Skin epidermis (tissue), 12 donors: ENCODE results near the gene SLC17A7.
"Not testable (repeated sequence)": the region's sequence is repeated elsewhere in the genome, so short reads cannot be mapped to it uniquely, and the experiment has no call there.

Source experiments
- H3K27ac ChIP-seq, 21 experiments: fragments of 200-600 bp; sonication (generic) in 11 of 21; one replicate each; pipeline ENCODE4 v1.5.0; 2020; ENCODE audit warnings: mild to moderate bottlenecking in 3 of 21, inconsistent platforms in 2 of 21, moderate library complexity in 2 of 21
- H3K4me3 ChIP-seq, 7 experiments: fragments of 200-600 bp; sonication (generic) in 2 of 7; one replicate each; pipeline ENCODE4 v1.5.0; 2020; ENCODE audit warnings: inconsistent platforms in 2 of 7, mild to moderate bottlenecking in 2 of 7, moderate library complexity in 1 of 7

SLC17A7 gene

DNA sequence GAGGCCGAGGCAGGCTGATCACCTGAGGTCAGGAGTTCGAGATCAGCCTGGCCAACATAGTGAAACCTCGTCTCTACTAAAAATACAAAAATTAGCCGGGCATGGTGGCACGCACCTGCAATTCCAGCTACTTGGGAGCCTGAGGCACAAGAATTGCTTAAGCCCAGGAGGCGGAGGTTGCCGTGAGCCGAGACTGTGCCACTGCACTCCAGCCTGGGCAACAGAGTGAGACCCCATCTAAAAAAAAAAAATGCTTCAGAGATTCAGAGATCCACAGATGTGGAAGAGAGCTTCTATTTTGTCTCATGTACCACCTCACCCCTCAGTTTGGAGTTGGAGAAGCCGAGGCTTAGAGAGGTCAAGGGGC is 32.2 kb upstream of the SLC17A7 start:
- peak overlapping the region in 20 of 21 experiments; percentile 43 to 94 (median 87) for H3K27ac ChIP-seq
- peak overlapping the region; percentile 42 to 77 (median 52) for H3K4me3 ChIP-seq

- Histone ChIP-seq H3K4me3 (no peak overlapping the region), H3K27ac (peak overlapping the region in 12 of 21 experiments; percentile 38 to 94 (median 88))
Measured at GRCh38 chr19:49472936-49473335, 31.6 kb upstream of the SLC17A7 start.

- H3K27ac ChIP-seq, result peak overlapping the region in 16 of 21 experiments; percentile 10 to 97 (median 86)
- no peak overlapping the region for H3K4me3 ChIP-seq
Measured at GRCh38 chr19:49470615-49470978, 29.3 kb upstream of the SLC17A7 start.

DNA sequence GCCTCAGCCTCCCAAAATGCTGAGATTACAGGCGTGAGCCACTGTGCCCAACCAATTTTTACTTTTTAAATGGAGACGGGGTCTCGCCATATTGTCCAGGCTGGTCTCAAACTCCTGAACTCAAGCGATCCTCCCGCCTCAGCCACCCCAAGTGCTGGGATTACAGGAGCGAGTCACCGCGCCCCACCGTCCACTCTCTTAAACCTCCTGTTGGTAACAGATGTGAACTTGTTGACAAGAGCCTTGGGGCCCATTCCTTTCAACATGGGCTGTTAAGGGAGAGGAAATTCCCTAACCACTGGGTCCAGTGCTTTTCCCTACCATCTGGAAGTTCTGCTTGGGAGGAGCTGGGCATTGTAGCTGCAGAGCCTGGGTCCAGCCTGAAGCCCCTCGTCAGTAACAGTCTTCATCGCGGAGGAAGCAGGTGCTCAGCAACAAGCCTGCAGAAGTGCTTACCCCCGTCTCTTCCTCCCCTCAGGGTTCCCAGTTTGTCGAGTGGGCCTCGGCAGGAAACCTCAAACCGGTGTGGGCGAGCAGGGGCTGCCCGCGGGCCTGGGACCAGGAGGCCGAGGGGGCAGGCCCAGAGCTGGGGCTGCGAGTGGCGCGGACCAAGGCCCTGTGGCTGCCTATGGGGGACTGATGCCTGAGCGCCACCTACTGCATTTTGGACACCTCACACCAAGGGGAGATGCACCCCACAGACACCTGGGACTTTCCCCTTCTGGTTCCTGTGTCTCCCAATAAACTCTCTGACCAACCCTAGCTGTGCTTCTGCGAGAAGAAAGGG is 28.7 kb upstream of the SLC17A7 start:
- H3K4me3 ChIP-seq, result no peak overlapping the region
- H3K27ac ChIP-seq, result peak overlapping the region in 20 of 21 experiments; percentile 10 to 97 (median 86)

- H3K4me3 ChIP-seq, result peak overlapping the region in 2 of 7 experiments; percentile 1 to 26
- H3K27ac ChIP-seq, result peak overlapping the region in 20 of 21 experiments; percentile 64 to 97 (median 87)
Measured at GRCh38 chr19:49468746-49469447, 27.6 kb upstream of the SLC17A7 start.

- Histone ChIP-seq H3K27ac (peak overlapping the region in 20 of 21 experiments; percentile 64 to 97 (median 87)), H3K4me3 (peak overlapping the region in 2 of 7 experiments; percentile 1 to 26)
Measured at GRCh38 chr19:49468199-49468598, 26.9 kb upstream of the SLC17A7 start.

GRCh38 chr19:49465371-49465770 is 24.0 kb upstream of the SLC17A7 start:
- no peak overlapping the region for H3K4me3 ChIP-seq
- H3K27ac ChIP-seq, result peak overlapping the region in 5 of 21 experiments; percentile 2 to 58 (median 25)

- Histone ChIP-seq H3K4me3 (no peak overlapping the region), H3K27ac (no peak overlapping the region)
Measured at GRCh38 chr19:49463960-49464740, 22.8 kb upstream of the SLC17A7 start.

DNA sequence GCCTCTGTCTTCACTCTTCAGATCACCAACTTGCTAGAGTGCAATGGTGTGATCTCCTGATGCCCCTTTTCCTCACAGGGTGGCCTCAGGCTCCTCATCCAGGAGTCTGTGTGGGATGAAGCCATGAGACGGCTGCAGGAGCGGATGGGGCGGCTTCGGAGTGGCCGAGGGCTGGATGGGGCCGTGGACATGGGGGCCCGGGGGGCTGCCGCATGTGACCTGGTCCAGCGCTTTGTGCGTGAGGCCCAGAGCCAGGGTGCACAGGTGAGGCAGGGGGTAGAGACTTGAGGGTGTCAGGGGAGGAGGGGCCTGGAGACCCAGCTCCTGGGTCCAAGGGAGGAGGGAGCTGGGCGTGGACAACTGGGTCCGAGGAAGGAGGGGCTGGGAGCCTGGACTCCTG is 21.2 kb upstream of the SLC17A7 start:
- Histone ChIP-seq H3K27ac (no peak overlapping the region), H3K4me3 (no peak overlapping the region)

GRCh38 chr19:49461656-49462055 is 20.3 kb upstream of the SLC17A7 start:
- H3K27ac ChIP-seq, result peak overlapping the region in 1 of 21 experiments; percentile 47

GRCh38 chr19:49461130-49461529 is 19.8 kb upstream of the SLC17A7 start:
- H3K27ac ChIP-seq, result peak overlapping the region in 2 of 21 experiments; percentile 23 to 47

More at GRCh38 chr19:49461656-49462055, 20.3 kb upstream of the SLC17A7 start:
- no peak overlapping the region for H3K4me3 ChIP-seq

GRCh38 chr19:49459388-49459787 is 18.1 kb upstream of the SLC17A7 start:
- H3K27ac ChIP-seq, result peak overlapping the region in 3 of 21 experiments; percentile 22 to 80 (median 65)

More at GRCh38 chr19:49461130-49461529, 19.8 kb upstream of the SLC17A7 start:
- not testable (repeated sequence) for H3K4me3 ChIP-seq

DNA sequence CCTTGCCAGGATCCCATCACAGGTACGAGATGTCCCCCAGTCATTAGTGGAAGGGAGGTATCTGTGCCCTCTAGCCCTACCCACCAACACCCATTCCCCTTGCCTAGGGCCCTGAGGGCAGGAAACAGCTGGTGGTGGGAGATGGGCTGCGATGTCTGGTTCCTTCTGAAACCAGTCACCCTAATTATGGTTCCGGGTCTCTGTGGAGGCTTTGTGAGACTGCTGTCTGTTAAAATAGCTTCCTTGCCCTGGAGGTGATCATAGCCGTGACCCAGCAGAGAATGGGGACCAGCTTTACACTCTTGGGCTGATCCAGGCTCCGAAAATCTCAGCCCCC is 17.2 kb upstream of the SLC17A7 start:
- Histone ChIP-seq H3K27ac (peak overlapping the region in 20 of 21 experiments; percentile 11 to 88 (median 63)), H3K4me3 (no peak overlapping the region)

More at GRCh38 chr19:49459388-49459787, 18.1 kb upstream of the SLC17A7 start:
- no peak overlapping the region for H3K4me3 ChIP-seq

DNA sequence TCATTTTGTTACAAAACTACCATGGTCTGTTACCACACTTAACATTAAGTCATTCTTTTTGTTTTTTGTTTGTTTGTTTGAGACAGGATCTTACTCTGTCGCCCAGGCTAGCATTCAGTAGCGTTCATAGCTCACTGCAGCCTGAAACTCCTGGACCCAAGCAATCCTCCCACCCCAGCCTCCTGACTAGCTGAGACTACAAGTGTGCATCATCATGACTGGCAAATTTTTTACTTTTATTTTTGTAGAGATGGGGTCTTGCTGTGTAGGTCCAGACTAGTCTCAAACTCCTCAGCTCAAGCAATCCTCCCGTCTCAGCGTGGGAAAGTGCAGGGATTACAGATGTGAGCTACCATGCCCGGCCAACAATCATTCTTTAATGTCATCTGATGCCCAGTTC is 15.0 kb upstream of the SLC17A7 start:
- Histone ChIP-seq H3K27ac (peak overlapping the region in 17 of 21 experiments; percentile 21 to 80 (median 58)), H3K4me3 (no peak overlapping the region)

DNA sequence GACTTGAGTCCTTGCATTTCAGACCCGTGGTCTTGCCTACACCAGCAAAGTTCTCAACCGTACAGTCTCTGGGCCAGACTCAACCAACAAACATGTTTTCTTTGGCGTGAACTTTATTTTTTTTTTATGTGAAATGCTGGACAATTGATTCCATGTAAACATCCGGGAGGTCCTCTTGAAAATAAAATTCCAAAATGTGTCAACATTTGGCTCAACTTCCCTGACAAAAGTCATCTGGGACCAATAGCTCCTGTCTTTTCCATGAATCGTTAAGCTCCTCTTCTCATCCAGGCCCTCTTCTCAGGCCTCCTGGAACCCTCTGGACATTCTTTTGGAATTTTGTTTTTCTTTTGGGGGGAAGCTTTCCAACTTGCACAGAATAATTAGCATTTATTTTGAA is 14.4 kb upstream of the SLC17A7 start:
- Histone ChIP-seq H3K27ac (peak overlapping the region in 18 of 21 experiments; percentile 2 to 80 (median 54)), H3K4me3 (no peak overlapping the region)

- peak overlapping the region; percentile 59 to 98 (median 95) for H3K27ac ChIP-seq
Measured at GRCh38 chr19:49453757-49454240, 12.5 kb upstream of the SLC17A7 start.

GRCh38 chr19:49453013-49453756 is 11.9 kb upstream of the SLC17A7 start, which contains the start of gene ALDH16A1:
Gene ALDH16A1, plus strand, starts transcription at chr19:49453225. Its CDS starts 107 bp downstream, at chr19:49453332.
- Histone ChIP-seq H3K27ac (peak within 1 kb of the TSS; percentile 59 to 98 (median 95)), H3K4me3 (peak within 1 kb of the TSS; percentile 42 to 58 (median 53))

More at GRCh38 chr19:49453757-49454240, 12.5 kb upstream of the SLC17A7 start:
- peak overlapping the region; percentile 42 to 58 (median 53) for H3K4me3 ChIP-seq

DNA sequence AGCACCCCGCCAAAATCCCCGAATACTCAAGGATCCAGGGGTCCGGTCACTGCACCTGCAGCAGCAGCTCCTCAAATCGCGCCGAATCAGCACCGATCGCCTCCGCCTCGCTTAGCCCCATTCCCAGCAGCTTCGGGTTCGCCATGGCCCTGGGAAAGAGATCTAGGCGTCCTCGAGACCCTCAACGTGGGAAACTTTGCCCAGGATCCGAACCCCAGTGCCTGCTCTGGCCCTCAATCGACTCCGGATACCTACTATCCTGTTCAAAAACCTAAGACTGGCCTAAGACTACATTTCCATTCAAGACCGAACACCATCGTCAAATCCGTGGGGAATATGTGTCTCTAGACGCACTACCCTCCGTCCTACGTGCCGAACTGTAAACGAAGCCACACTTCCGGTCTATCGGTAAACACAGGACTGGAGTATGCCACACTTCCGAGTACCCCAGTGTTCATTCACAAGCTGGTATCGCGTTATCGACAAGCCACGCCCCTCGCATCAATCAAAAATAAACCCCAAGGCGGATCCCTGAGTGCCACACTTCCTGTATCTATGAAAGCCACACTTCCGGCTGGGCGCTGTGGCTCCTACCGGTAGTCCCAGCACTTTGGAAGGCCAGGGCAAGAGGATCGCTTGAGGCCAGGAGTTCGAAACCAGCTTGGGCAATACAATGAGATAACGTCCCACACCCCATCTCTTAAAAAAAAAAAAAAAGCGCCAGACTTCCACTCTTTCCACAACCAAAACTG is 10.3 kb upstream of the SLC17A7 start, which contains the start of gene PIH1D1:
Gene PIH1D1, minus strand, starts transcription at position 385 of the 752 bp plus-strand sequence. Its CDS starts 240 bp downstream, at position 145.
- Histone ChIP-seq H3K4me3 (peak within 1 kb of the TSS; percentile 63 to 93 (median 81)), H3K27ac (peak within 1 kb of the TSS in 20 of 21 experiments; percentile 80 to 98 (median 95))
